ENCODE results near the gene PNPT1. TPM values are rescaled to one million over a fixed set of nuclear protein-coding genes. Genes with fewer than 3 reads are reported as not detected.
A peak's percentile ranks its signal among the peaks of the same experiment; 100 is the strongest.

Gene PNPT1
- total RNA-seq, 4 donors from 2014 or later, result 15.5 to 21.0 (median 20.6) TPM

- no peaks in the 10 kb centered on the region for H3K9me3 ChIP-seq
- H3K4me3 ChIP-seq (replicated peaks in 1 of 3), result peak within 1 kb of the TSS; percentile 79 to 100 (median 98)
- intact Hi-C loops (cut with DNase I), result loop anchor here (10.0 kb wide), 1 partner anchor 93 kb away; no protein-coding TSS in a partner anchor
- peak within 1 kb of the TSS; percentile 92 to 96 (median 95) for H3K27ac ChIP-seq
- H3K36me3 ChIP-seq, result peaks cover 0 to 12% of the 10 kb centered on the region in 2 donors
- H3K27me3 ChIP-seq, result no peaks in the 10 kb centered on the region
- TF ChIP-seq POLR2A (IDR thresholded peaks at IDR 0.05), result peak; percentile 62 to 99
- TF ChIP-seq, protein P1, sequence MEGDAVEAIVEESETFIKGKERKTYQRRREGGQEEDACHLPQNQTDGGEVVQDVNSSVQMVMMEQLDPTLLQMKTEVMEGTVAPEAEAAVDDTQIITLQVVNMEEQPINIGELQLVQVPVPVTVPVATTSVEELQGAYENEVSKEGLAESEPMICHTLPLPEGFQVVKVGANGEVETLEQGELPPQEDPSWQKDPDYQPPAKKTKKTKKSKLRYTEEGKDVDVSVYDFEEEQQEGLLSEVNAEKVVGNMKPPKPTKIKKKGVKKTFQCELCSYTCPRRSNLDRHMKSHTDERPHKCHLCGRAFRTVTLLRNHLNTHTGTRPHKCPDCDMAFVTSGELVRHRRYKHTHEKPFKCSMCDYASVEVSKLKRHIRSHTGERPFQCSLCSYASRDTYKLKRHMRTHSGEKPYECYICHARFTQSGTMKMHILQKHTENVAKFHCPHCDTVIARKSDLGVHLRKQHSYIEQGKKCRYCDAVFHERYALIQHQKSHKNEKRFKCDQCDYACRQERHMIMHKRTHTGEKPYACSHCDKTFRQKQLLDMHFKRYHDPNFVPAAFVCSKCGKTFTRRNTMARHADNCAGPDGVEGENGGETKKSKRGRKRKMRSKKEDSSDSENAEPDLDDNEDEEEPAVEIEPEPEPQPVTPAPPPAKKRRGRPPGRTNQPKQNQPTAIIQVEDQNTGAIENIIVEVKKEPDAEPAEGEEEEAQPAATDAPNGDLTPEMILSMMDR (IDR thresholded peaks at IDR 0.05), result peak in 5 of 6 experiments; percentile 9 to 78 (median 70)
- peak; percentile 99 to 100 for DNase-seq
- peaks cover 29 to 34% of the 10 kb centered on the region in 2 donors for H3K4me1 ChIP-seq
- WGBS, 2 donors, result 0% methylated on average over 38 to 64 of the region's 82 CpGs
Observed at GRCh38 chr2:55617175-55618024, 76.2 kb downstream of the PNPT1 start, which contains the start of gene PPP4R3B. Gene PPP4R3B, minus strand, starts transcription at chr2:55617622. Its CDS starts 337 bp downstream, at chr2:55617285.

DNA sequence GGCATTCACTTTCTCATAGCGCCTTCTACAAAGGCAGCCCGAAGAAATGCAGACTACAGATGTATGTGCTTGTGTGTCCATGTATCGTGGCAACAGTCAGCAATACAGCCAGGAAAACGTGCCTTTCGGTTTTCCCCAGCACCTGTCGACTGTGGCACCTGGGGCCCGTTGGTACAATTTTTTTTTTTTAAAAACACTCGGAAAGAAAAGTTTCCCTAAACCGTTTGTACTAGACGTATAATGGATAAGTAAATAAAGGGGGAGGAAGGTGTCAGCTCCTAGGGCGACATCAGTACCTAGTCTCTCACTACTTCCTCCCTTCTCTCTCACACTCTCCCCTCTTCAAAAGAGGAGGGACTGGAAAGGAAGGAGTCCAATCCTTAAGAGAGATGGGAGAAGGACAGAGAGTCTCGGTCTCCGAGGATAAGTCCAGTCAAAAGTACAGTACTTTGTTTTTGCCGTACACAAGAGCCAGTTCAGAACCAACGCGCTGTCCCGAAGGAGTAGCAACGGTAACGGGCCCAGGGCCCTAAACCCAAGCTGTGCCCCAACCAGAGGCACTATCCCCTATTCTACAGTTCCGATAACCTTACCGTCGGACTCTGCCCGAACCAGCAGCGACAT lies 77.0 kb downstream of the PNPT1 start:
- Histone ChIP-seq H3K9me3 (no peaks in the 10 kb centered on the region), H3K36me3 (peaks cover 0 to 20% of the 10 kb centered on the region in 2 donors), H3K27ac (peak overlapping the region; percentile 92 to 96 (median 95)), H3K4me1 (peaks cover 22 to 34% of the 10 kb centered on the region in 2 donors), H3K4me3 (replicated peaks in 1 of 3) (peak overlapping the region; percentile 69 to 100 (median 98)), H3K27me3 (no peaks in the 10 kb centered on the region)
- intact Hi-C loops (cut with DNase I), result loop anchor here (10.0 kb wide), 1 partner anchor 92 kb away; no protein-coding TSS in a partner anchor
- WGBS, 2 donors, result 0% methylated on average over 22 to 23 of the region's 24 CpGs
- TF ChIP-seq POLR2A (IDR thresholded peaks at IDR 0.05), result no peak
- TF ChIP-seq, protein P1 (IDR thresholded peaks at IDR 0.05), result no peak
- DNase-seq, result peak; percentile 35 to 41

- no peak for DNase-seq
- no peak for TF ChIP-seq POLR2A (IDR thresholded peaks at IDR 0.05)
- TF ChIP-seq, protein P1 (IDR thresholded peaks at IDR 0.05), result no peak
- H3K9me3 ChIP-seq, result no peaks in the 10 kb centered on the region
- intact Hi-C loops (cut with DNase I), result loop anchor here (10.0 kb wide), 1 partner anchor 87 kb away; no protein-coding TSS in a partner anchor
- H3K4me3 ChIP-seq (replicated peaks in 1 of 3), result no peak overlapping the region
- WGBS, 2 donors, result 93 to 94% methylated on average over 1 of the region's 1 CpG
- peaks cover 5 to 16% of the 10 kb centered on the region in 2 donors for H3K4me1 ChIP-seq
- no peak overlapping the region for H3K27ac ChIP-seq
- H3K36me3 ChIP-seq, result peaks cover 0 to 21% of the 10 kb centered on the region in 2 donors
- no peaks in the 10 kb centered on the region for H3K27me3 ChIP-seq
Observed at GRCh38 chr2:55611997-55612396, 81.6 kb downstream of the PNPT1 start.

GRCh38 chr2:55610954-55611743 lies 82.5 kb downstream of the PNPT1 start:
- no peaks in the 10 kb centered on the region for H3K9me3 ChIP-seq
- H3K4me3 ChIP-seq (replicated peaks in 1 of 3), result no peak overlapping the region
- 94 to 96% methylated on average over 3 of the region's 3 CpGs for WGBS, 2 donors
- H3K36me3 ChIP-seq, result peaks cover 0 to 21% of the 10 kb centered on the region in 2 donors
- H3K4me1 ChIP-seq, result peaks cover 5 to 15% of the 10 kb centered on the region in 2 donors
- intact Hi-C loops (cut with DNase I), result loop anchor here (10.0 kb wide), 1 partner anchor 86 kb away; no protein-coding TSS in a partner anchor
- no peaks in the 10 kb centered on the region for H3K27me3 ChIP-seq
- DNase-seq, result no peak
- TF ChIP-seq POLR2A (IDR thresholded peaks at IDR 0.05), result no peak
- TF ChIP-seq, protein P1 (IDR thresholded peaks at IDR 0.05), result no peak
- H3K27ac ChIP-seq, result no peak overlapping the region
